Measurements from ENCODE around the gene PDPR. TPM values are rescaled to one million over a fixed set of nuclear protein-coding genes. Genes with fewer than 3 reads are reported as not detected.

The PDPR gene
- total and polyA plus RNA-seq, 2 of the 8 experiments (the other 6 are each of a cell fraction or from before 2014, with no cell fraction given) = 40.2 to 43.1 TPM

DNA sequence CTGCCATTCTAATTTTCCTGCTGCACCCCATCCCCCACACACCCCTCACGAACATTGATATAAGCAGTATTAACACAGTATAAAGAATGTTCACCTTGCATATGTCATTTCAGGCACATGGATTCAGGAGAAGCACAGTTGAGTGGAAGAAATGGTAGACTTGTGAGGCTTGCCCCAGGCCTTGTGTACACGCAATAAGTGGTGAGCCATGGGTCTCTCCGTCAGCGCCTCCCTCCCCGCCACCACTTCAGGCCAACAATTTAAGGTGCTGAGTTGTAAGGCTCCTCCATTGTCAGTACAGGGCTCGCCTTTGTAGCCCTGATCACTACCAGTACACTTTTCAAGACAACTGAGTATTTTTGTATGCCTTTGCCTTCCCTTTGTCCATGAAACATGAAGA is 47.2 kb downstream of the PDPR start (continued):
- TF ChIP-seq, protein P1, sequence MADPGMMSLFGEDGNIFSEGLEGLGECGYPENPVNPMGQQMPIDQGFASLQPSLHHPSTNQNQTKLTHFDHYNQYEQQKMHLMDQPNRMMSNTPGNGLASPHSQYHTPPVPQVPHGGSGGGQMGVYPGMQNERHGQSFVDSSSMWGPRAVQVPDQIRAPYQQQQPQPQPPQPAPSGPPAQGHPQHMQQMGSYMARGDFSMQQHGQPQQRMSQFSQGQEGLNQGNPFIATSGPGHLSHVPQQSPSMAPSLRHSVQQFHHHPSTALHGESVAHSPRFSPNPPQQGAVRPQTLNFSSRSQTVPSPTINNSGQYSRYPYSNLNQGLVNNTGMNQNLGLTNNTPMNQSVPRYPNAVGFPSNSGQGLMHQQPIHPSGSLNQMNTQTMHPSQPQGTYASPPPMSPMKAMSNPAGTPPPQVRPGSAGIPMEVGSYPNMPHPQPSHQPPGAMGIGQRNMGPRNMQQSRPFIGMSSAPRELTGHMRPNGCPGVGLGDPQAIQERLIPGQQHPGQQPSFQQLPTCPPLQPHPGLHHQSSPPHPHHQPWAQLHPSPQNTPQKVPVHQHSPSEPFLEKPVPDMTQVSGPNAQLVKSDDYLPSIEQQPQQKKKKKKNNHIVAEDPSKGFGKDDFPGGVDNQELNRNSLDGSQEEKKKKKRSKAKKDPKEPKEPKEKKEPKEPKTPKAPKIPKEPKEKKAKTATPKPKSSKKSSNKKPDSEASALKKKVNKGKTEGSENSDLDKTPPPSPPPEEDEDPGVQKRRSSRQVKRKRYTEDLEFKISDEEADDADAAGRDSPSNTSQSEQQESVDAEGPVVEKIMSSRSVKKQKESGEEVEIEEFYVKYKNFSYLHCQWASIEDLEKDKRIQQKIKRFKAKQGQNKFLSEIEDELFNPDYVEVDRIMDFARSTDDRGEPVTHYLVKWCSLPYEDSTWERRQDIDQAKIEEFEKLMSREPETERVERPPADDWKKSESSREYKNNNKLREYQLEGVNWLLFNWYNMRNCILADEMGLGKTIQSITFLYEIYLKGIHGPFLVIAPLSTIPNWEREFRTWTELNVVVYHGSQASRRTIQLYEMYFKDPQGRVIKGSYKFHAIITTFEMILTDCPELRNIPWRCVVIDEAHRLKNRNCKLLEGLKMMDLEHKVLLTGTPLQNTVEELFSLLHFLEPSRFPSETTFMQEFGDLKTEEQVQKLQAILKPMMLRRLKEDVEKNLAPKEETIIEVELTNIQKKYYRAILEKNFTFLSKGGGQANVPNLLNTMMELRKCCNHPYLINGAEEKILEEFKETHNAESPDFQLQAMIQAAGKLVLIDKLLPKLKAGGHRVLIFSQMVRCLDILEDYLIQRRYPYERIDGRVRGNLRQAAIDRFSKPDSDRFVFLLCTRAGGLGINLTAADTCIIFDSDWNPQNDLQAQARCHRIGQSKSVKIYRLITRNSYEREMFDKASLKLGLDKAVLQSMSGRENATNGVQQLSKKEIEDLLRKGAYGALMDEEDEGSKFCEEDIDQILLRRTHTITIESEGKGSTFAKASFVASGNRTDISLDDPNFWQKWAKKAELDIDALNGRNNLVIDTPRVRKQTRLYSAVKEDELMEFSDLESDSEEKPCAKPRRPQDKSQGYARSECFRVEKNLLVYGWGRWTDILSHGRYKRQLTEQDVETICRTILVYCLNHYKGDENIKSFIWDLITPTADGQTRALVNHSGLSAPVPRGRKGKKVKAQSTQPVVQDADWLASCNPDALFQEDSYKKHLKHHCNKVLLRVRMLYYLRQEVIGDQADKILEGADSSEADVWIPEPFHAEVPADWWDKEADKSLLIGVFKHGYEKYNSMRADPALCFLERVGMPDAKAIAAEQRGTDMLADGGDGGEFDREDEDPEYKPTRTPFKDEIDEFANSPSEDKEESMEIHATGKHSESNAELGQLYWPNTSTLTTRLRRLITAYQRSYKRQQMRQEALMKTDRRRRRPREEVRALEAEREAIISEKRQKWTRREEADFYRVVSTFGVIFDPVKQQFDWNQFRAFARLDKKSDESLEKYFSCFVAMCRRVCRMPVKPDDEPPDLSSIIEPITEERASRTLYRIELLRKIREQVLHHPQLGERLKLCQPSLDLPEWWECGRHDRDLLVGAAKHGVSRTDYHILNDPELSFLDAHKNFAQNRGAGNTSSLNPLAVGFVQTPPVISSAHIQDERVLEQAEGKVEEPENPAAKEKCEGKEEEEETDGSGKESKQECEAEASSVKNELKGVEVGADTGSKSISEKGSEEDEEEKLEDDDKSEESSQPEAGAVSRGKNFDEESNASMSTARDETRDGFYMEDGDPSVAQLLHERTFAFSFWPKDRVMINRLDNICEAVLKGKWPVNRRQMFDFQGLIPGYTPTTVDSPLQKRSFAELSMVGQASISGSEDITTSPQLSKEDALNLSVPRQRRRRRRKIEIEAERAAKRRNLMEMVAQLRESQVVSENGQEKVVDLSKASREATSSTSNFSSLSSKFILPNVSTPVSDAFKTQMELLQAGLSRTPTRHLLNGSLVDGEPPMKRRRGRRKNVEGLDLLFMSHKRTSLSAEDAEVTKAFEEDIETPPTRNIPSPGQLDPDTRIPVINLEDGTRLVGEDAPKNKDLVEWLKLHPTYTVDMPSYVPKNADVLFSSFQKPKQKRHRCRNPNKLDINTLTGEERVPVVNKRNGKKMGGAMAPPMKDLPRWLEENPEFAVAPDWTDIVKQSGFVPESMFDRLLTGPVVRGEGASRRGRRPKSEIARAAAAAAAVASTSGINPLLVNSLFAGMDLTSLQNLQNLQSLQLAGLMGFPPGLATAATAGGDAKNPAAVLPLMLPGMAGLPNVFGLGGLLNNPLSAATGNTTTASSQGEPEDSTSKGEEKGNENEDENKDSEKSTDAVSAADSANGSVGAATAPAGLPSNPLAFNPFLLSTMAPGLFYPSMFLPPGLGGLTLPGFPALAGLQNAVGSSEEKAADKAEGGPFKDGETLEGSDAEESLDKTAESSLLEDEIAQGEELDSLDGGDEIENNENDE (IDR thresholded peaks at IDR 0.05; ENCODE audit: insufficient replicate concordance, low read length) = no peak
- TF ChIP-seq TCF12 (IDR thresholded peaks at IDR 0.05; ENCODE audit: low read depth, low read length) (no peak), RNF2 (IDR thresholded peaks at IDR 0.05; ENCODE audit: borderline replicate concordance, low read depth, low read length, missing control alignments, poor library complexity, severe bottlenecking) (no peak), SIN3A (conservative IDR thresholded peaks at IDR 0.05 in 1 of 2, IDR thresholded peaks at IDR 0.05 in 1 of 2; ENCODE audit: low read depth in 1 of 2, low read length in 2 of 2) (no peak), PHF8 (conservative IDR thresholded peaks at IDR 0.05; ENCODE audit: low read depth, low read length) (no peak), CREB1 (IDR thresholded peaks at IDR 0.05) (no peak), ASH2L (IDR thresholded peaks at IDR 0.05; ENCODE audit: low read length) (no peak)
